DMS114 treated with DMSO at 0.1 percent for 48 hours (cell line): ENCODE data around the gene TIPARP.
"Not testable (repeated sequence)": the region's sequence is repeated elsewhere in the genome, so short reads cannot be mapped to it uniquely, and the experiment has no call there.

Experiments
- DNase-seq: peaks from one replicate; lab custom pipeline; 2025; ENCODE audit not compliant: unreplicated experiment; lab: John Stamatoyannopoulos, UW

Gene TIPARP

GRCh38 chr3:156737049-156737448, 62.7 kb downstream of the TIPARP start:
- DNase-seq = not testable (repeated sequence)

- no peak for DNase-seq
Measured at GRCh38 chr3:156738251-156738650, 63.9 kb downstream of the TIPARP start.

- no peak for DNase-seq
Measured at GRCh38 chr3:156739976-156740375, 65.6 kb downstream of the TIPARP start.

GRCh38 chr3:156740581-156740980, 66.2 kb downstream of the TIPARP start:
- DNase-seq = not testable (repeated sequence)

- no peak for DNase-seq
Measured at GRCh38 chr3:156741935-156742334, 67.5 kb downstream of the TIPARP start.

GRCh38 chr3:156742401-156742800, 68.0 kb downstream of the TIPARP start:
- DNase-seq = no peak

GRCh38 chr3:156743859-156744258, 69.5 kb downstream of the TIPARP start:
- no peak for DNase-seq

GRCh38 chr3:156744631-156745030, 70.2 kb downstream of the TIPARP start:
- no peak for DNase-seq

- DNase-seq = no peak
Measured at GRCh38 chr3:156745766-156746165, 71.4 kb downstream of the TIPARP start.

GRCh38 chr3:156747046-156747445, 72.7 kb downstream of the TIPARP start:
- DNase-seq = no peak

GRCh38 chr3:156749244-156749643, 74.9 kb downstream of the TIPARP start:
- no peak for DNase-seq

- no peak for DNase-seq
Measured at GRCh38 chr3:156750191-156750873, 75.9 kb downstream of the TIPARP start.

- no peak for DNase-seq
Measured at GRCh38 chr3:156750874-156751245, 76.5 kb downstream of the TIPARP start.

- DNase-seq = no peak
Measured at GRCh38 chr3:156751461-156752025, 77.2 kb downstream of the TIPARP start.
